HUES64 (cell line): ENCODE measurements around the gene CMIP.
"Not testable (repeated sequence)": the region's sequence is repeated elsewhere in the genome, so short reads cannot be mapped to it uniquely, and the experiment has no call there.

Experiments
- H3K27ac ChIP-seq: 2 replicates; pipeline ENCODE4 v1.7.0; 2013; ENCODE audit warnings: low read depth, low read length, inconsistent platforms
- H3K27me3 ChIP-seq: 2 replicates; pipeline ENCODE4 v1.6.1; 2013; ENCODE audit warnings: mild to moderate bottlenecking, low read length; ENCODE audit not compliant: insufficient read depth
- H3K36me3 ChIP-seq: 2 replicates; pipeline ENCODE4 v1.6.1; 2013; ENCODE audit warnings: mild to moderate bottlenecking, low read length; ENCODE audit not compliant: insufficient read depth
- H3K4me1 ChIP-seq: 2 replicates; pipeline ENCODE4 v1.6.1; 2013; ENCODE audit warnings: mild to moderate bottlenecking, low read length, moderate library complexity; ENCODE audit not compliant: insufficient read depth
- H3K4me3 ChIP-seq: 2 replicates; pipeline ENCODE4 v1.5.1; 2013; ENCODE audit warnings: mild to moderate bottlenecking, low read length, moderate library complexity
- H3K9ac ChIP-seq: 2 replicates; pipeline ENCODE4 v1.6.1; 2013; ENCODE audit warnings: mild to moderate bottlenecking, low read depth, low read length
- H3K9me3 ChIP-seq: 2 replicates; pipeline ENCODE4 v1.6.1; 2013; ENCODE audit warnings: low read depth, low read length; ENCODE audit not compliant: insufficient read depth
- WGBS: fragments of 150-250, 120-280 bp; methylation state at CpG from one replicate; pipeline ENCODE4 v1.1.7; 2013; ENCODE audit warnings: missing lambda C conversion rate; 5-methylcytosine and 5-hydroxymethylcytosine counted together

The CMIP gene

DNA sequence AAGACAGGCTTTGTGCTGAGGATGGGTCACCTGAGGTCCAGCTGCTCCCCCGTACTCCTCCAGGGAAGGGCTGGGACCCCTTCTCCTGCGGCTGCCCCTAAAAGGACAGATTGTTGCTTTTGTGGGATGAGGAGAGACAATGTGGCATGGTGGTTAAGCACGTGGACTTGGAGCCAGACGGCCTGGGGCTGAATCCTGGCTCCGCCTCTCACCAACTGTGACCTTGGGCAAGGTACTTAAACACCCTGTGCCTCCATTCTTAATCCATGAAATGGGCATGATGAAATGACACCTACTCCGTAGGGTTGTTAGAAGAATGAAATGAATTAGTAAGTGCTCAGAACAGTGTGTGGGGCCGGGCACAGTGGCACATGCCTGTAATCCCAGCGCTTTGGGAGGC, 294.9 kb downstream of the CMIP start:
- no peaks in the 10 kb centered on the region for H3K9me3 ChIP-seq
- H3K27me3 ChIP-seq: no peaks in the 10 kb centered on the region
- H3K36me3 ChIP-seq: no peaks in the 10 kb centered on the region
- no peak overlapping the region for H3K9ac ChIP-seq
- 91% methylated on average over 8 of the region's 8 CpGs for WGBS
- no peak overlapping the region for H3K4me3 ChIP-seq
- no peak overlapping the region for H3K27ac ChIP-seq
- peaks cover 4% of the 10 kb centered on the region; the same call in 1 of the 2 replicates for H3K4me1 ChIP-seq

DNA sequence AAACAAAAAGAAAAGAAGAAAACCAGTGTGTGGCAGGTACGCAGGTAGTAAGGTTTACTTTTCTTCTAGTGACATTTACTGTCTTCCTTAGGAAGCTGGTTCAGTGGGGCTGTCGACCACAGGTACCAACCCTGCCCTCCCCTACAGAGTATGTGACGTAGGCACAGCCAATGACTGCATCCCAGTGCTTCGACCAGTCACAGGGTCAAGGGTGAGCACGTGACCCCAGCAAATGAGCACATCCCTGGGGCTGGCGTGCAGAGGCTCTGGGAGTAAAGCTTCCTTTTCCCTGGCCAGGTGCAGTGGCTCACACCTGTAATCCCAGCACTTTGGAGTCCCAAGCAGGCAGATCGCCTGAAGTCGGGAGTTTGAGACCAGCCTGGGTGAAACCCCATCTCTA, 295.6 kb downstream of the CMIP start:
- H3K27ac ChIP-seq: no peak overlapping the region
- 84% methylated on average over 8 of the region's 8 CpGs for WGBS

DNA sequence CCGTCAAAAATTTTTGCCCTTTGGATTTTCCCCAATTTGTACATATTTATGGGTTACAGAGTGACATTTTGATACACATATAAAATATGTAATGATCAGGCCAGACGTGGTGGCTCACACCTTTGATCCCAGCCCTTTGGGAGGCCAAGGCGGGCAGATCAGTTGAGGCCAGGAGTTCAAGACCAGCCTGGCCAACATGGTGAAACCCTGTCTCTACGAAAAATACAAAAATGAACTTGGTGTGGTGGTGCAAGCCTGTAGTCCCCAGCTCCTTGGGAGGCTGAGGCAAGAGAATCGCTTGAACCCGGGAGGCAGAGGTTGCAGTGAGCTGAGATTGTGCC, 296.8 kb downstream of the CMIP start:
- H3K9ac ChIP-seq, H3K9me3 ChIP-seq, H3K27me3 ChIP-seq, H3K27ac ChIP-seq, H3K36me3 ChIP-seq, H3K4me1 ChIP-seq, H3K4me3 ChIP-seq: not testable (repeated sequence)
- WGBS: 94% methylated on average over 5 of the region's 6 CpGs

More for the DNA sequence above, 295.6 kb downstream of the CMIP start:
- Histone ChIP-seq H3K9ac (no peak overlapping the region), H3K27me3 (no peaks in the 10 kb centered on the region), H3K9me3 (no peaks in the 10 kb centered on the region), H3K4me3 (no peak overlapping the region), H3K4me1 (peaks cover 4% of the 10 kb centered on the region; the same call in 1 of the 2 replicates), H3K36me3 (no peaks in the 10 kb centered on the region)

DNA sequence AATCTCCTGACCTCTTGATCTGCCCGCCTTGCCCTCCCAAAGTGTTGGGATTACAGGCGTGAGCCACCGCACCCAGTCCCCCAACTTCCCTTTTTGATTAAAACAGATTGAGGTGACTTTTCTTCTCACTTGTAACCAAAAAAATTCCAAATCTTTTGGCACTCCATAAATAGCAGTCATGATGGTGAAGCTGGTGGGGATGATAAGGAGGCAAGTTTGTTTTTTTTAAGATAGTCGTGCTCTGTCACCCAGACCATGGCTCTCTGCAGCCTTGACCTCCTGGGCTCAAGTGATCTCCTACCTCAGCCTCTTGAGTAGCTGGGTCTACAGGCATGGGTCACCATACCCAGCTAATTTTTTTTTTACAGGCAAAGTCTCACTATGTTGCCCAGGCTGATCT, 299.8 kb downstream of the CMIP start:
- no peaks in the 10 kb centered on the region for H3K9me3 ChIP-seq
- no peaks in the 10 kb centered on the region for H3K36me3 ChIP-seq
- H3K27me3 ChIP-seq: no peaks in the 10 kb centered on the region
- H3K4me3 ChIP-seq: no peak overlapping the region
- H3K9ac ChIP-seq: no peak overlapping the region
- WGBS: 85% methylated on average over 4 of the region's 4 CpGs
- peaks cover 6% of the 10 kb centered on the region for H3K4me1 ChIP-seq
- H3K27ac ChIP-seq: no peak overlapping the region

DNA sequence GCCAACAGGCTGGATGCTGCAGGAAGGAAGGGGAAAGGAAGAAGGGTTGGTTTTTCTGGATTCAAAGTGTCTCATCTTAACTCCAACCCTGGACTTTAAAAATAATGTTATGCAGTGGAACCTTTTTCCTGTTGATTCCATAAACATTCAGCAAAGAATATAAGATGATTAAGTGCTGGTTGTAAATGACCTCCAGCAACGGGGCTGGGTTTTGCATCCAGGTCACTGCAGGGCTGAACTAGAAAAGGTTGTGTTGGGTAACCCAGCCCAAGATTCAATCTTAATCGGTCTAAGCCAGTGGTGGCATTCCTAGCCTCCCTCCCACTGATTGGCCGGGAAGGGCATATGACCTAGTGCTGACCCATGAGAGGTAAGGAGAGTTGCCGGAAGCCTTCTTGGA, 300.3 kb downstream of the CMIP start:
- H3K27ac ChIP-seq: no peak overlapping the region
- peaks cover 6% of the 10 kb centered on the region for H3K4me1 ChIP-seq
- 85% methylated on average over 4 of the region's 4 CpGs for WGBS
- no peaks in the 10 kb centered on the region for H3K36me3 ChIP-seq
- no peaks in the 10 kb centered on the region for H3K27me3 ChIP-seq
- H3K4me3 ChIP-seq: no peak overlapping the region
- no peak overlapping the region for H3K9ac ChIP-seq
- no peaks in the 10 kb centered on the region for H3K9me3 ChIP-seq

DNA sequence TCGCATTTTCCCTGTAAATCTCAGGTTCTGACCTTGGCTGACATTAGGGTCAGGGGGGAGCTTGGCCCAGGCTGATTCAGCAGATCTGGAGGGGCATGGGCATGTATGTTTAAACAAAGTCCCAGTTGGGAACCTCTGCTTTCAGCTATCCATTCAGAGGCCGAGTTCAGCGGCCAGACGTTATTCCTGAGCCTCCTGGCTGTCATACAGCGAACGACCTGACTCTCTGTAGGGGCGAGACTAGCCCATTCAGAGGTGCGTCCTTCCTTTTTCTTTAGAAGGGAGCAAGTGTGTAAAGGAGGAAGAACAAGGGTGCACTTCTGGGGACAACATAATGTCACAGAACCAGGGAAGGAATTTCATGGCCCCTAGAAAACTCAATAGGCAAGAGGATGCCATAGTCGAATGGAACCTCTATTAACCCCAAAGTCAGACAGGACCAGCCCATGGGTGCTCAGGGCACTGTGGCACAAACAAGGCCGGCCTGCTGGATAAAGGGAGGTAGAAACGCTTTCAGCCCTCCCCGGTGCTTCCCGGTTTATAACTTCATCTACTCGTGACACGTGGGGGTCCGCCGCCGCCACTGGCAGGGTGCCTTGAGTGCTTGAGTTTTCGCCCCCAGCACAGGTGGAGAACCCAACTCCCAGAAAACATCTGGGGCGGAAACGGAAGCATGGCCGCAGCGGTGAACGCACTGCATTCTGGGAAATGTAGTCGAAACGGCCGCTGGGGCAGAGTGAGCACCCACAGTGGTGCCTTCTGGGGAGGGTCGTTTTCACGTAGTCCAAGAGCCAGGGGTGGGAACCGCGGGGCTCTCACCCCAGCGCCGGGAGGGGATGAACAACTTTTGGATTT, 301.3 kb downstream of the CMIP start:
- no peak overlapping the region for H3K27ac ChIP-seq
- H3K4me3 ChIP-seq: peak overlapping the region; percentile 44
- no peaks in the 10 kb centered on the region for H3K27me3 ChIP-seq
- no peaks in the 10 kb centered on the region for H3K9me3 ChIP-seq
- peaks cover 6% of the 10 kb centered on the region for H3K4me1 ChIP-seq
- WGBS: 43% methylated on average over 30 of the region's 33 CpGs
- H3K36me3 ChIP-seq: no peaks in the 10 kb centered on the region
- no peak overlapping the region for H3K9ac ChIP-seq

DNA sequence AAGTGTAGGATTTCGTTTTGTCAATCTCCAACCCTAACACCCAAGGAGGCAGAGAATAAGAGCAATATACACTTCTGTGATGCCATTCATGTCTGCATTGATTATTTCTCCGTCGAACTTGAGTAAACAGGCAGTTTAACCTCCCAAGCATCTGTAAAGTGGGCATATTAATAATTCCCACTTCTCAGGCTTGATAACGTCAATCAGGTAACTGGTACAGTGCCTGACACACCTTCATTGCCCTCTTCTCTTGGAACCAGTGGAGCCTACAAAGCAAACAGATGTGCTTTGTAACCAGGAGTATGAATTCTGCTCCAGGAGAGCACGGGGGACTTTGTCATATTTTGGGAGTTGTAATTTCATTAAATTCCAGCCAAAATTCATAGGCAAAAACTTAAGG, 302.0 kb downstream of the CMIP start:
- Histone ChIP-seq H3K4me1 (peaks cover 6% of the 10 kb centered on the region), H3K4me3 (peak overlapping the region; percentile 44; the same call in 1 of the 2 replicates), H3K36me3 (no peaks in the 10 kb centered on the region), H3K9ac (no peak overlapping the region), H3K9me3 (no peaks in the 10 kb centered on the region), H3K27ac (no peak overlapping the region), H3K27me3 (no peaks in the 10 kb centered on the region)
- WGBS: 68% methylated on average over 4 of the region's 5 CpGs

DNA sequence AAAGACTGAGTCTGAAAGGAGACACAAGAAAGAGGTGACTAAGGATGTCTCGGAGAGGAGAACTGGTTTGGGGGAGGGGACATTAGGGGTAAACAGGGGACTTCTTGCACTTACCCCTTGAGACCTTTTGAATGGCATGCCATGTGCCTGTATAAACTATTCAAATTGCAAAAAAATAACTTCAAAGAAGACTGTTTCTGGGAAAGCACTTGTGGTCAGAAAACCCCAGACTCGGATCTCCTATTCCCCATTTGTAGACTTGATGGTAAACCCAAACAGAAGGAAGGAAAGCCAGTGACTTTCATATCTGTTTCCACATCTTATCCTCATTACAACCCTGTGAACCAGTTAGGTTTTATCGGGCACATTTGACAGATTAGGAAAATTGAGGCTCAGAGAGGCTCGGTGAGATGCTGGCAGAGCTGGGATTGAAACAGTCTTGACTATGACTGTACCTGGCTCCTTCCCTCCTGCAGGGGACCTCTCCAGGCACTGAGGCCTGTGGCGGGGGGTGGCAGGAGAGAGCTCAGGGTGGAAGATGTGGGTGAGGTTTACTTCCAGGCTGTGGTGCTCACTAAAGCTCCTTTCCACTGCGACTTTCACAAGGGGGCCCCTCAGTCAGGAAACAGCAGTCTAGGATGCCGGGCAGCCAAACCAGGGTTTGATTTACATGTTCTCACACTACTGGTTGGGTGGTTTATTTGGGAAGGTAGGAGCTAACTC, 304.0 kb downstream of the CMIP start:
- Histone ChIP-seq H3K27ac (no peak overlapping the region), H3K36me3 (no peaks in the 10 kb centered on the region), H3K4me3 (no peak overlapping the region), H3K9ac (no peak overlapping the region), H3K27me3 (no peaks in the 10 kb centered on the region), H3K9me3 (no peaks in the 10 kb centered on the region), H3K4me1 (peaks cover 6% of the 10 kb centered on the region)
- 62% methylated on average over 6 of the region's 7 CpGs for WGBS

DNA sequence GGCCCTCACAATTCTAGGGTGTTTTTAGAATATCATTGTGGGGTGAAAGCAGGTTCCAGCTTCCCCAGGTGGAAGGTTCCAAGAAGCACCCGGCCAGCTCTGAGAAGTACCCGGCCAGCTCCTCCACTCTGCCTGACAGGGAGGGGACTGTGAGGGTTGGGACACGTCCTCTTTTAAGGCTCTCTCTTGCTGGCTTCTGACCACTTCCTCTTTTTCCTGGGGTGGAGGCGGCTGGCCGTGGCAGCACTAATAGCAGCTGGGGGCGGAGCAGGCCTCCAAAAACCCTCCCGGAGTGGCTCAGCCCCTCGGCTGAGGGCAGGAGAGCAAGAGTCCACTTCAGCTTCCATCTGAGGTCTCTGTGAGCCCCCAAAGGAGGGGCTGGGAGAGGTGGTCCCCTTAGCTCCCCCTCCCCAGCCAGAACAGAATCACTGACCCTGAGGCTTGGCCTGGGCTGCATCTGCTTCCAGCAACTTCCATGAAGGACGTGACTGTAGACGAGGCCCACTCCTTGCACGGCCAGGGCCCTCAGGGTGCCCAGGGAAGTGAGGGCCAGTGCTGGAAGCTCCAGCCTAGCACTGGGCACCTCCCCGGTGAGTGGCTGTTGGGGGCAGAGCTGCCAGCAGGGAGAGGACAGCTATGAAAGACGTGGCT, 307.7 kb downstream of the CMIP start:
- Histone ChIP-seq H3K27ac (no peak overlapping the region), H3K36me3 (no peaks in the 10 kb centered on the region), H3K4me3 (no peak overlapping the region), H3K9ac (no peak overlapping the region), H3K9me3 (no peaks in the 10 kb centered on the region), H3K27me3 (no peaks in the 10 kb centered on the region), H3K4me1 (peaks cover 6% of the 10 kb centered on the region)
- WGBS: 67% methylated on average over 13 of the region's 13 CpGs

DNA sequence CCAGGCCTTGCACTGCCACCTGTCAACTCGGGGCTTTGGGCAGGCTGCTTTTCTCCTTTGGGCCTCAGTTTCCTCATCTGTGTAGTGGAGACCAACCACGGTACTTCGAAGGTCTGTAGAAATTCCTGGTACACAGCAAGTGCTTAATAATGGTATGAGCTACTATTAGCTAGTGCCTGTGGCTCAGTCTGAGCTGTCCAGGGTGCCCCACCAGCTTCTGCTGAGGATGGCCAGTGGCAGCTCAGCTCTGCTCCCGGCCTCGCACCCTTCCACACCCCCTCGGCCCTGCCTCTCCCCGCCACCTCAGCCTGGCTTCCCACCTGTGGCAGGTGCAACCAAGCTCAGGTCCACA, 308.2 kb downstream of the CMIP start:
- Histone ChIP-seq H3K4me3 (no peak overlapping the region), H3K9me3 (no peaks in the 10 kb centered on the region), H3K27me3 (no peaks in the 10 kb centered on the region), H3K9ac (no peak overlapping the region), H3K4me1 (peaks cover 6% of the 10 kb centered on the region), H3K27ac (no peak overlapping the region), H3K36me3 (no peaks in the 10 kb centered on the region)
- WGBS: 91% methylated on average over 7 of the region's 7 CpGs

DNA sequence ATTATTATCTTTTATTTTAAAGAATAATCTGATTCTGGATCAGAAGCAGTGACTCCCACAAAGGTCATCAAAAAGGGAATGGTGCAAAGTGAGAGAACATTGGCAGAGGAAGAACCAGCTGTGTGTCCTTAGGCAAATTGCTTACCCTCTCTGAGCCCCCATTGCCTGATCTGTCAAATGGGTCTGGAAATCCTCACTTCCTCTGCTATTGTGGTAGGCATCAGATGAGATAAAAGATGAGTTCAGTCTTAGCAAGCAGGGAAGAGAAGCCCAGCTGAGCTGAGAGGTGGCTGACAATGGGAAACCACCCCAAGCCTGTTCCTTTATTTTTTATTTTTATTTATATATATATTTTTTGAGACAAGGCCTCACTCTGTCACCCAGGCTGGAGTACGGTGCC, 310.2 kb downstream of the CMIP start:
- Histone ChIP-seq H3K27ac (no peak overlapping the region), H3K4me3 (no peak overlapping the region), H3K4me1 (no peaks in the 10 kb centered on the region), H3K36me3 (no peaks in the 10 kb centered on the region), H3K9me3 (no peaks in the 10 kb centered on the region), H3K9ac (no peak overlapping the region), H3K27me3 (no peaks in the 10 kb centered on the region)
- 95% methylated on average over 1 of the region's 1 CpG for WGBS
